ENCODE data around the gene C19orf81.

Gene C19orf81

GRCh38 chr19:50629194-50629593, 20.1 kb upstream of the C19orf81 start:
- no peaks in the 10 kb centered on the region for H3K36me3 ChIP-seq (ENCODE audit: control insufficient read depth in 2 of 2, insufficient read depth in 1 of 2, low read length in 2 of 2)
- H3K9me3 ChIP-seq (ENCODE audit: control insufficient read depth, insufficient read depth, low read depth, low read length): no peaks in the 10 kb centered on the region
- no peak overlapping the region for H3K27ac ChIP-seq (ENCODE audit: extremely low read depth, low read depth, low read length)
- ChIA-PET CTCF (interaction anchor here (0.6 to 1.0 kb wide), 2 partner anchors 73 to 187 kb away, joined by 3 read pairs; no protein-coding TSS in a partner anchor), POLR2A (interaction anchor here (0.6 kb wide), 1 partner anchor 40 kb away, joined by 4 read pairs; no protein-coding TSS in a partner anchor)
- TF ChIP-seq ZNF654 (tag by site-specific recombination; IDR thresholded peaks at IDR 0.05; ENCODE audit: low read depth) (no peak), ZBTB8A (tag by site-specific recombination; IDR thresholded peaks at IDR 0.05) (no peak), ZNF148 (tag by site-specific recombination; IDR thresholded peaks at IDR 0.05; ENCODE audit: borderline replicate concordance) (no peak), ZNF146 (tag by site-specific recombination; IDR thresholded peaks at IDR 0.05) (no peak), HOXD13 (CRISPR knock-in tag; IDR thresholded peaks at IDR 0.05; ENCODE audit: borderline replicate concordance) (no peak), ZNF433 (tag by site-specific recombination; IDR thresholded peaks at IDR 0.05; ENCODE audit: low read depth) (no peak), SALL2 (tag by site-specific recombination; IDR thresholded peaks at IDR 0.05; ENCODE audit: borderline replicate concordance) (no peak), FEZF1 (tag by site-specific recombination; IDR thresholded peaks at IDR 0.05) (no peak)
- H3K4me3 ChIP-seq (ENCODE audit: low read depth, low read length): no peak overlapping the region
- no peaks in the 10 kb centered on the region for H3K4me1 ChIP-seq (ENCODE audit: control insufficient read depth, insufficient read depth, low read length)

- TF ChIP-seq ZIC2 (tag by site-specific recombination; IDR thresholded peaks at IDR 0.05): peak; percentile 37
- no peak for TF ChIP-seq ZBTB21 (tag by site-specific recombination; IDR thresholded peaks at IDR 0.05)
- Histone ChIP-seq H3K4me3 (ENCODE audit: low read depth, low read length) (no peak overlapping the region), H3K27ac (ENCODE audit: extremely low read depth, low read depth, low read length) (no peak overlapping the region), H3K9me3 (ENCODE audit: control insufficient read depth, insufficient read depth, low read depth, low read length) (no peaks in the 10 kb centered on the region), H3K4me1 (ENCODE audit: control insufficient read depth, insufficient read depth, low read length) (no peaks in the 10 kb centered on the region), H3K36me3 (ENCODE audit: control insufficient read depth in 2 of 2, insufficient read depth in 1 of 2, low read length in 2 of 2) (no peaks in the 10 kb centered on the region)
- POLR2A ChIA-PET: interaction anchor here (0.6 kb wide), 1 partner anchor 41 kb away, joined by 4 read pairs; no protein-coding TSS in a partner anchor
- CTCF ChIA-PET: interaction anchor here (1.0 kb wide), 1 partner anchor 73 kb away, joined by 3 read pairs; no protein-coding TSS in a partner anchor
These were observed 19.4 kb upstream of the C19orf81 start for GRCh38 chr19:50629801-50630200.

GRCh38 chr19:50632151-50632835, 17.0 kb upstream of the C19orf81 start:
- ChIA-PET CTCF (interaction anchor here (0.6 to 1.0 kb wide), 2 partner anchors 23 to 325 kb away, joined by 3 to 5 read pairs; no protein-coding TSS in a partner anchor), POLR2A (interaction anchor here (0.6 kb wide), 2 partner anchors 9 to 853 kb away, joined by 3 read pairs; no protein-coding TSS in a partner anchor)
- H3K9me3 ChIP-seq (ENCODE audit: control insufficient read depth, insufficient read depth, low read depth, low read length): no peaks in the 10 kb centered on the region

GRCh38 chr19:50633359-50633758, 15.9 kb upstream of the C19orf81 start:
- POLR2A ChIA-PET: no interaction called here
- CTCF ChIA-PET: no interaction called here
- TF ChIP-seq ZBTB20 (tag by site-specific recombination; IDR thresholded peaks at IDR 0.05) (no peak), ZNF768 (tag by site-specific recombination; IDR thresholded peaks at IDR 0.05) (peak; percentile 49; the same call in 1 of the 2 replicates)
- Histone ChIP-seq H3K36me3 (ENCODE audit: control insufficient read depth in 2 of 2, insufficient read depth in 1 of 2, low read length in 2 of 2) (no peaks in the 10 kb centered on the region), H3K4me1 (ENCODE audit: control insufficient read depth, insufficient read depth, low read length) (no peaks in the 10 kb centered on the region), H3K4me3 (ENCODE audit: low read depth, low read length) (no peak overlapping the region), H3K27ac (ENCODE audit: extremely low read depth, low read depth, low read length) (no peak overlapping the region), H3K9me3 (ENCODE audit: control insufficient read depth, insufficient read depth, low read depth, low read length) (no peaks in the 10 kb centered on the region)

More at GRCh38 chr19:50632151-50632835, 17.0 kb upstream of the C19orf81 start:
- no peaks in the 10 kb centered on the region for H3K4me1 ChIP-seq (ENCODE audit: control insufficient read depth, insufficient read depth, low read length)
- no peaks in the 10 kb centered on the region for H3K36me3 ChIP-seq (ENCODE audit: control insufficient read depth in 2 of 2, insufficient read depth in 1 of 2, low read length in 2 of 2)
- no peak overlapping the region for H3K4me3 ChIP-seq (ENCODE audit: low read depth, low read length)
- TF ChIP-seq ZNF140 (tag by site-specific recombination; IDR thresholded peaks at IDR 0.05): no peak
- no peak overlapping the region for H3K27ac ChIP-seq (ENCODE audit: extremely low read depth, low read depth, low read length)
